SKM-1 treated with dmso at 0.1 percent for 144 hours (cell line): Measurements from ENCODE around the gene FGGY.
"Not testable (repeated sequence)": the region's sequence is repeated elsewhere in the genome, so short reads cannot be mapped to it uniquely, and the experiment has no call there.

ENCODE experiments used
- DNase-seq: peaks from one replicate; lab custom pipeline; 2025; ENCODE audit not compliant: unreplicated experiment; lab: John Stamatoyannopoulos, UW

The FGGY gene, protein sequence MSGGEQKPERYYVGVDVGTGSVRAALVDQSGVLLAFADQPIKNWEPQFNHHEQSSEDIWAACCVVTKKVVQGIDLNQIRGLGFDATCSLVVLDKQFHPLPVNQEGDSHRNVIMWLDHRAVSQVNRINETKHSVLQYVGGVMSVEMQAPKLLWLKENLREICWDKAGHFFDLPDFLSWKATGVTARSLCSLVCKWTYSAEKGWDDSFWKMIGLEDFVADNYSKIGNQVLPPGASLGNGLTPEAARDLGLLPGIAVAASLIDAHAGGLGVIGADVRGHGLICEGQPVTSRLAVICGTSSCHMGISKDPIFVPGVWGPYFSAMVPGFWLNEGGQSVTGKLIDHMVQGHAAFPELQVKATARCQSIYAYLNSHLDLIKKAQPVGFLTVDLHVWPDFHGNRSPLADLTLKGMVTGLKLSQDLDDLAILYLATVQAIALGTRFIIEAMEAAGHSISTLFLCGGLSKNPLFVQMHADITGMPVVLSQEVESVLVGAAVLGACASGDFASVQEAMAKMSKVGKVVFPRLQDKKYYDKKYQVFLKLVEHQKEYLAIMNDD

DNA sequence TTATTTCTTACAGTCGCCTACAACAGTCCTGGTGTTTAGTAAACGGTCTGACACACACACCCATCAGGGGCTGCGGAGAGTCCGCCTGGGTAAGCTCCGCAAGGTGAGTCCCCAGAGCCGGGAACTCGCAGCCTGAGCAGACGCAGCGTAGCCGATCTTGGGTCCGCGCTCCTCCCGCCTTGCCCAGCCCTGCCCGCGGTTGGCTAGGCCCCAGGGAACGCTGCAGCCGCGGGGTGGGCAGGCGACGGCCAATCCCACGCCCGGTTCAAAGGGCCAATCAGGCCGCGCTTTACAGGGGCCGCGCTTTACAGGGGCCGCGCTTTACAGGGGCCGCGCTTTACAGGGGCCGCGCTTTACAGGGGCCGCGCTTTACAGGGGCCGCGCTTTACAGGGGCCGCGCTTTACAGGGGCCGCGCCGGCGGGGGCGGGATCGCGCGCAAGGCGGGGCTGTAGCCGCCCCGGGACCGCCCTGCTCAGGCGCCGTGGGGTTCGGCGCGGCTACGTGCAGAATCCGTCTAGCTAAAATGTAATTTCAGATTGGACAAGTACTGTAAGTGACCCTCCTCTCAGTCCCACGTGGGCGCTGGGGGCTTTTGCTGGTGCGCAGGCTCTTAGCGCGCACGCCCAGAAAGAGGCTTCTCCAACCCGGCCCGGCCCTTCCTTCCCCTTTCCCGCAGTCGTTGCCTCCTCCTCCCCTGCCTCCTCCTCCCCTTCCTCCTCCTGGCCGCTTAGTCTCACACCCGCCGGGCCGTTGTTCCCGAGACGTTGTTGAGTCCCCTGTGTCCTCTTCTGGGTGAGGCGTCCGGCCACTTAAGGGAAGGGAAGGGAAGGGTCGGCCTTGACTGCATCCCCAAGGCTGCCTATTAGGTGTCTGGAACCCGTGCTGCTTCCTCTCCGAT is at the start of gene FGGY:
Gene FGGY (plus strand): TSS at position 737 of the 899 bp plus-strand sequence. CDS start 24,456 bp downstream, outside the sequence.
- peak; percentile 98 for DNase-seq

DNA sequence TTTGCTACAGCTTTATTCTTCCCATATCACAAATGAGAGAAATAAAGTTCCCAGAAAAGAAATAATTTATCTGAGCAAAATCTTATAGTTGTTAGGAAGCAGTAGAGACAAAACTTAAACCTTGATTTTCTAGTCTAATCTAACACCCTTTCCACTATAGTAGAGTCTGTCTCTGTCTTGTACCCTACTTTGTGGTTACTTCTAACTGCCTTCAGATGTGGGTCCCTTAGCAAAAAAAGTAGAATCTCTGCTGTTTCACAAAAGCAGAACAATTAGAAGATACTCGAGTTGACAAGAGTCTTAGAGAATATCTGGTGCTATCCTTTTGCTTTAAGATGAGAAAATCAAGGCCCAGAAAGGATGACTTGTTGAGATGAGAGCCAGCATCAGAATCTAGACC is 48.1 kb upstream of the FGGY start:
- no peak for DNase-seq

DNA sequence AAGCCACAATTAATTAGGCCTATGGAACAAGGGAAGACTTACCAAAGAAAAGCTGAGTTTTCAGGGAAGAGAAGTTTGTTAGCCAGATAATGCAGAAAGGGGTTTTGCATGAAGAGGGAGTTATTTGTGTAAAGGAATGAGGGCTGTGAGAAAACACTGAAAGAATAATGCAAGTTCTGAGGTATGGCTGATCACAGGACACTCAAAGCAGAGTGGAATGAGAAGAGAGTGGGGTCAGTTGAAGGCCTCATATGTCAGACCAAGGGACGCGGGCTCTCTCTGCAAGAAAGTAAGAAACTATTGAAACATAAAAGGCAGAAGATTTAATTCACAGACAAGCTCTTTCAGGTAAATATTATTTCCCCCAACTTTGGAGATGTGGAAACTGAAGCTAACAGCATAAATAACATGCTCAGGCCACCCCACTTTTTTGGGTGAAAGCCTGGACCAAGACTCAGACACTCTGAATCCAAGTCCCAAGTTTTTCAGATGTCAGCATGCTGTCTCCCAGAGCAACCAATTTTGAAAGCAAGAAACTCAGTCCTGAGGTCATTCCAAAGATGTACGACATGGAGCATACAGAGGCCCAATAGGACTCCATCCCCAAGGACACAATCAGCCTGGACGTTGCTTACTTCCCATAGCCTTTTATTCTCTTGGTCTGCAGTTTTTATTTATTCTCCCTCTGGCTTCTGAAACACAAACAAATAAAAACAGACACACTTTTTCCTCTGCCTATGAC is 47.3 kb upstream of the FGGY start:
- no peak for DNase-seq

DNA sequence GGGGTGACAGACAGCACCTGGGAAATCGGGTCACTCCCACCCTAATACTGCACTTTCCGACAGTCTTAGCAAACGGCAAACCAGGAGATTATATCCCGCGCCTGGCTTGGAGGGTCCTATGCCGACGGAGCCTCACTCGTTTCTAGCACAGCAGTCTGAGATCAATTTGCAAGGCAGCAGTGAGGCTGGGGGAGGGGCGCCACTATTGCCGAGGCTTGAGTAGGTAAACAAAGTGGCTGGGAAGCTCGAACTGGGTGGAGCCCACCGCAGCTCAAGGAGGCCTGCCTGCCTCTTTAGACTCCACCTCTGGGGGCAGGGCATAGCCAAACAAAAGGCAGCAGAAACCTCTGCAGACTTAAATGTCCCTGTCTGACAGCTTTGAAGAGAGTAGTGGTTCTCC is 45.8 kb upstream of the FGGY start:
- DNase-seq: not testable (repeated sequence)

DNA sequence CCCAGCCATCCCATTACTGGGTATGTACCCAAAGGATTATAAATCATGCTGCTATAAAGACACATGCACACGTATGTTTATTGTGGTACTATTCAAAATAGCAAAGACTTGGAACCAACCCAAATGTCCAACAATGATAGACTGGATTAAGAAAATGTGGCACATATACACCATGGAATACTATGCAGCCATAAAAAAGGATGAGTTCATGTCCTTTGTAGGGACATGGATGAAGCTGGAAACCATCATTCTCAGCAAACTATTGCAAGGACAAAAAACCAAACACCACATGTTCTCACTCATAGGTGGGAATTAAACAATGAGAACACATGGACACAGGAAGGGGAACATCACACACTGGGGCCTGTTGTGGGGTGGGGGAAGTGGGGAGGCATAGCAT is 40.5 kb upstream of the FGGY start:
- not testable (repeated sequence) for DNase-seq

DNA sequence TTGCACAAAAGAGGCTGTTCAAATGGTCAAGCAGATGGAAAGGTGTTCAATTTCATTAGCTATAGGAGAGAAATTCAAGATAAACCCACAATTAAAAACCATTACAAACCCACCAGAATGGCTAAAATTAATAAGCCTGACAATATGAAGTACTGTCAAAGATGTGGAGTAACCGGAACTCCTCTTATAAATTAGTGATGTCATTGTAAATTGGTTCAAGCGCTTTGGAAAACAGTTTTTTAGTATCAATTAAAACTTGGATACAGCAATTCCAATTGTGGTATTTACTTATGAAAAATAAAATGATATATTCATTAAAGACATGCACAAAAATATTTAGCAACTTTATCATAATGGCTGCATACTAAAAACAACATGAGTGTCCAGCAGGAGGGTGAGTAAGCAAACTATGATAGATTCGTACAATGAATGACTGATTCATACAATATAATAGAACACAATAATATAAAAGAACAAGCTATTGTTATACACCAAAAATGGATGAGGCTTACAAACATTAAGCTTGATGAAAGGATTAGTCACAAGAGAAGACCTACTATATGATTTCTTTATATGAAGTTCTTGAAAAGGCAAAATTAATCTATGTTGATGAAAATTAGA is 38.4 kb upstream of the FGGY start:
- no peak for DNase-seq

DNA sequence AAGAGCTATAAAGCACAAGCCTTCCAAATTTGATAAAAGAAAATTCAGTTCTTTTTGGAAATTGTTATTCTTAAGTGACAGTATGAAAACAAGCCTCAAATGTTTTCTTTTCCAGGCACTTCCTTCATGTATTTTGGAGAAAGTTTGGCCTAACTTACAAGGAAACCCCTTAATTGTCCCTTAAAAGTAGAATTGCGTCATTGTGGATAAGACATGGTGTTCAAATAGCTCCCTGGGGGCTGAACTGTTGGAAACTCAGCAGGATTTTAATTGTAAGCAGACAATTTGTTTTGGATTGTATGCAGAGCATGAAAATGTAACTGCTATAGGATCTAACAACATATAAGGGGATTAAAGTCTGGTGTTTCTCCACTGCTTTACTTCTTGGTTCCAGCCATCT is 35.4 kb upstream of the FGGY start:
- DNase-seq: no peak

DNA sequence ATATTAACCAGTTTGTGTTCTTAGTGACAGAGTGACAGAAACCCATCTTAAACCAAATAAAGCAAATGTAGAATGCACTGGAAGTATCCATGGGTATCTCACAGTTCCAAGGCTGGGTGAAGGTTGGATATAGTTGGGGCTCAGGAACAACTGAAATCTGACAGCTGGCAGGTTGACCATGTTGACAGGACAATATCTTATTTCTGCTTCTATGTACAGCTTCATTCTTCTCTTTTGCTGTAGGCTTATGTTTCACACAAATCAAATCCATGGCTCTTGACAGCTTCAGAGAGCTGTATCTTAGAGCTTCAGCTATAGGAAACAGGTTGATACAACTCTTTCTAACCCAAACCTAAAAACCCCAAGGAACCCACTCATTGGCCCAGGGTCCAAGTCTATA is 34.3 kb upstream of the FGGY start:
- DNase-seq: no peak

DNA sequence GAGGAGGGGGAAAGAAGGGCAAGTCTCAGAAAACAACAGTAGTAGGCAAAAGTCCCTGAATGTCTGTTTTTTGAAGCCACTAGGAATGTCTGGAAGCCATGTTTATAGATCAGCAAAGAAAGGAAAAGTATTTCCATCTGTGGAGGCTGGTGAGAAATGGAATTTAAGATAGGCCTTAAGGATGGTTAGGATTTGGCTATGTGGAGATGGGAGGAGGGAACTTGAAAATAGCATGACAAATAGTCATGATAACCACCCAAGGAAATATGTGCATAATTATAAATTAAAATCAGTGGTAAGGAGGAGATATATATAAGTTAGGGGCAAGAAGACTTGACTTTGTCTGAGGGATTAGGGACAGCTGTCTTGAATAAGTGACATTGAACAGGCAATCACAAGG is 33.8 kb upstream of the FGGY start:
- DNase-seq: no peak

DNA sequence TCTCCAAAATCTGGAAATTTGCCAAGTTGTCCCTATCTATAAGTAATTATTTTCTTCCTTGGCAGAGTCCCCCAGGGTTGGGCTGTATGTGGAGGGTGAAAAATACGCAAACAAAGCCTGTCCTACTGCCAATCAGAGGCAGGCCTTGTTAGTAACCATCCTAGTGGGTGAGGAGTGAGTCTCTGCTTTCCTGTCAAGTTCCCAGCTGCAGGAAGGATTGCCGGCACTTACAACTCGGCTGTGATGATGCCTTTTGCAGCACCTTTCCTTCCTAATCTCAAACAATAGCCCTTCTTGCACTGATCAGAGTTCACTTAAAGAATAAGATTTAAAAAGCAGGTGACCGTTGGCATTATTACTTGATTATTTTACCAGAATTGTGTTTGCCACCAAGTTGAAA is 31.3 kb upstream of the FGGY start:
- DNase-seq: no peak

DNA sequence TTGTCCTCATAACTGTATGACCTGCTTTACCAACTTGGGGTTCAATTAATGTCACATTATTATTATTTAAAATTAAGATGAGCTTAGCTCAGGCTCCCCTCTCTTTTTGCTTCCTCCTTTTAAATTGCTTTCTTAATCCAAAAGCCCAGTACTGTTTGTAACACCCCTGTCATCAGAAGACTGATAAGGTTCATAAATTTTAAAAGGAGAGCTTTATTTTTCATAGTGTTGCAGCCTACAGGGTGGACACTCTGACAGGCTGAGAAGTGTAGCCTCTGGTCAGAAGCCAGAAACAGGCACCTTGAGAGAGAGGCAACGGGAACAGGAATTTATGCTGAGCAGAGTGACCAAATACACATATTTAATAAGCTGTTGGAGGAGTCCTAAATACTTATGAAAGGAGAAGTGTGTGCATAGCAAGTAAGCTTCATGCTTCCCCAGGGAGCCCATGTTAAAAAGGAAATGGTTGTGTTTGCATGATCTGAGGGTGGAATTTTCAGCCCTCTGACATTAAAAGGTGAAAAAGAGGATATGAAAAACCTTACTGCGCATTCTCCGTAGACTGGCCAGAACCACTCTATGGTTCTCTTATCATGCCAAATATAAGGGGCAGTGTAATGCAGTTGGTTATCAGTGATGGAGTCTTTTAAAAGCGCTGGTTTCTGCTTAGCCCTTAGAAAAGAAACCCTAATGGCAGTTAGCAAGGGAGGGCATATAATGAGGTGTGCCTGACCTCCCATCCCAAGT is 30.5 kb upstream of the FGGY start:
- peak; percentile 48 for DNase-seq

DNA sequence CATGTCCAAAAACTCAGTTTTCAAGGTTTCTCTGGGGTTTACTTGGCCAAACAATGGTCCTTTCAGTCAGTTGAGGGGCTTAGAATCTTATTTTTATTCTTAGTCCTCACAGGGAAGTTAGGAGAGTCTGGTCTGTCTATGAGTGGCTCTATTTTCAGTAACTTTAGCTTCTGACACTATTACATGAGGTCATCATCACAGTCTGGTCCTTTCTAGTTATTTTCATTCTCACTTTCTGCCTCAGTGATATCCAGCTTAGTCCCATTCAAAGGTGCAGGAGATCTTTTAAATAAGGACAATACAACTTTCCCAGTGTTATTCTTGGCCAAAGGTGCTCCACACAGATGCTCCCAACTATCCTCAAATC is 30.0 kb upstream of the FGGY start:
- DNase-seq: no peak

DNA sequence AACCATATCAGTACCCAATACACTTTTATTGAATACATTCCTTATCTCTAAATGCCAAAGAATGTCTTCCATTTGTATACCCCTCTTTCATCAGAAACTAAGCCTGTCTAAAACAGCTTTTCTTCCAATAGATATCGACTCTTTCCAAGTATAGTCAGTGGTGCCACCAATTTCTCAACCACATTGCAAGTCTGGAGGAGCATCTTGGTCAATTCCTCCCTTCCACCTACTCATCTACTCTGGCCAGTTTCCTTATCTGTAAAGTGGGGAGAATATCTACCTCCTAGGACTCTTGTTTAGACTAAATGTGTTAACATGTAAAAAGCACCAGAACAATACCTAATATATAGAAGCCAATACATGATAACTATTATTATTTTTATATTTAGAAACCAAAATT is 28.5 kb upstream of the FGGY start:
- DNase-seq: no peak

DNA sequence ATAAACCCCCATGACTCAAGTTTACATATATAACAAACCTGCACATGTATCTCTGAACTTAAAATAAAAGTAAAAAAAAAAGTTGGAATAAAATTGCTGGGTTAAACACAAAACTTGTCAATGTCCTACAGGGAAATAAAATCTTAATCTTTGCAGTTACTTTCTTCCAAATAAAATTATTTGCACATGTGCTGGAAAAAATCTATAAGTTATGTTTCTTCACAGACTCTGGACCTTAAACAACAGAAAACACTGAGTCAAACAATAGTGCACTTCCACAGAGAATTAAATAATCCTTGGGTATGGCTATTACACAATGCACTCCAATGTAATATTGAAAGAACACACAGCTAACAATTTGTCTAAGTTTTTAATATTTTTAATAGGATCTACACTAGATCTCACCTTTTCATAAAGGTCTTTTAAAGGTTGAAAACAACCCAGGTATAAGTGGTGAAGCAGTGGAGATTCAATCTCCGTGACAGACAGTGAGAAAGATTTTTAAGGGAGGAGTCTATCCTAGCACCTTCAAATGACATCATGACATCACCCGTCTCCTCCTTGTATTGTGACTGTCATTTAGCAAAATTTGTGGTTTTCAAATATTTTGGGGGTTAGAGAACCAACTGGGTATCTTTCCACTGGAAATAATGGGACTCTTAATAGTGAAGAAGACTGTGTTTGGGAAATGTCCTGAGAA is 25.2 kb upstream of the FGGY start:
- DNase-seq: no peak

DNA sequence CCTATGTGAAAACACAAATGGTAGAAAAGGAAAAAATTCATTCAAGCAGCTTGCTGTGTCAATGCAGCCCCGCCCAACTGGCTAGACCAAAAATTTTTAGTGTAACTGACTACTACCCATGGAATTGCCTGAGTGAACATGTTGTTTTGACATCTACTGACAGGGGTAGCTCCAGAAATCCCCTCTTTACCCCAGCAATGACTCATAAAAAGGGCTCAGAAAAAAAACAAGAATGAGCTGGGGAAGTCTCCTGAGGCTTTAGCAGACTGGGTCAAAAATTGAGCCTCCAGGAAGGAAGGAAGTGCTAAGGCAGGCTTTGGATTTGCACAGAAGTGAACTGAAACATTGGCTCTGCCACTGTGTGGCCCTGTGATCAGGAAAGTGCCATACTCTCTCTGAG is 24.4 kb upstream of the FGGY start:
- DNase-seq: no peak

DNA sequence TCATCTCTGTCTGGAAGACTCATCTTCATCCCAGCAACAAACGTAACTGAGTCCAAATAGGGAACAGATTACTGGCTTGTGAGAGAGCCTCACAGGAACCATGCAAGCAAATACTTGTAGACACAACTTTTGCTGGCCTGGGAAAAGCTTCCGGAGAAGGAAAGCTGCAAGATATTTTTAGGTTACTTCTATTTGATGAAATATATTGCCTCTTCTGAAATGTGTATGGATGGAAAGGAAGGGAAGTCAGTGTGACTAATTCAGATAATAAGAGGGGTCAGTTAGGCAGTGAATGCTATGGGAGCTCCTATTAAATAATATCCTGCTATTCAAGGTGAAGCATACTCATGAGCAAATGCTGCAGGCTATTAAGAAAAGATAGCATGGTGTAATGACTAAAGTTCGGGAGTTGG is 20.4 kb upstream of the FGGY start:
- no peak for DNase-seq

DNA sequence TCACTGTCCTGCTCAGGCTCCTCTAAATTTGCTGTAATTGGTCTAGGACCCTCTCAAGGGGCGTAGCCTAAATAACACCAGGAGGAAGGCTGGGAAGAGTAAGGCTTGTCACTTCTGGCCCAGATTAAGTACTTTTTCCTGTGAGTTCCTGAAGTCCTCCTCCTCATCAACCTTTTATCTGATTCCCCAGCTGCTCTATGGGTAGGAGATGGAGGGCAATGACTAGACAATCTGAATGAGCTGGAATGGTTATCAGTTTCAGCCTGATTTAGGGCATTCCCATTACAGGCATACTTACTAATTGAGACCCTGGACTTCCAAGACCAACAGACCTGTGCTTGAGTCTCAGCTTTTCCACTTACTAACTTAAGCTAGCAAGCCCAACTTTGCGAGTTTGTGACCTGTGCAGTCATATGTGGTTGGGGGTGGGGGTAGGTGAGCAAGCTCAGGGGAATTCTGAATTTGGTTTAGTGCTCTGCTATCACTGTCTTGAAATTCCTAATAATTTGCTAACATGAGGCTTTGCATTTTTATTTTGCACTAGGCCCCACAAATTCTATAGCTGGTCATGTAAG is 18.0 kb upstream of the FGGY start:
- DNase-seq: no peak

DNA sequence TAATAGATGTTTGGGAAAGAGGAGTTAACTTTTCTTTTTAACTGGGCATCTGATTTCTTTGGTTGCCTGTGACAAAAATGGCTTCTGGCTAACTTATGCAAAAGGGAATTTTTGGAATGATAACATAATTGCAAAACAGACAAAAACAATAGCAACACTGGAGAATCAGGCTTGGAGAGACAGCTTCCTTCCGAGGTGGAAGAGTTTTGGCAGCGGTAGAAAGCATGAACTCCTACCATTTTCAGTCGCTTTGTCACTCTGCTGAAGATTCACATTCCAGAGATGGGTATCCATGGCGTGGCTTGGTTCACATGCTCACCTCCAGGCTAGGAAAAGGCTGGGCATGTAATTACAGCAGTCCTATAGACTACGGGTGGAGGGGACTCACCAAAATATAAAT is 17.2 kb upstream of the FGGY start:
- DNase-seq: no peak

DNA sequence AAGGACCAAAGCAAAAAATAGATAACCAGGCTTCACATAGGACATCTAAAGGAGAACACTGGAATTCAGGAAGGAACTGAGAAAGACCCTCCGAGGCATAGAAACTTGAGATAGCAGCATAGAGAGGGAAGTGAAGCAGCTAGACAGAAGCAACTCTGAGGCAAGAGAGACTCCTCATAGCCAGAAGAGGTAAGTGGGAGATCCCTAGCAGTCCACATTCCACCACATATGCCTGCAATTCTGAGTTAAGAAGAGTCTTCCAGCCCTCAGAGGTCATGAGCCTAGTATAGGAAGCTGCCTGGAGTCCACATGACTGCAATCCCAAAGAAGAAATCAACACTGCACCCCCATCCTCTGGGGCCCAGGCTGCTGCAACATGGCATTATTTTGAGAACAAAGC is 13.9 kb upstream of the FGGY start:
- peak; percentile 27 for DNase-seq
